Adrenal gland (tissue), 12 donors: ENCODE data around the gene PLXNA4. TPM values are rescaled to one million over a fixed set of nuclear protein-coding genes. Genes with fewer than 3 reads are reported as not detected.

ENCODE experiments used
- DNase-seq, 7 donors: peaks; one replicate each; pipeline ENCODE4 v3.0.0-alpha.2; 2019 to 2020
- H3K27ac ChIP-seq, 5 donors: fragments of 200-600 bp; sonication (generic) in 4 of 5; 1 replicate in 3 of 5; 2 replicates in 2 of 5; pipeline versions ENCODE4 v1.5.1 to v1.8.0; 2016 to 2020; ENCODE audit warnings: mild to moderate bottlenecking in 1 of 5
- H3K27me3 ChIP-seq: fragments of 200-600 bp; 2 replicates; pipeline ENCODE4 v1.8.0; 2021
- H3K36me3 ChIP-seq, 2 donors: fragments of 200-600 bp; replicated peaks in 1 of 2; 1 replicate in 1 of 2; 2 replicates in 1 of 2; pipeline versions ENCODE4 v1.5.1 to v1.8.0; 2018 to 2022
- H3K4me1 ChIP-seq, 2 donors: fragments of 200-600 bp; replicated peaks in 1 of 2; 1 replicate in 1 of 2; 2 replicates in 1 of 2; pipeline versions ENCODE4 v1.5.1 to v1.8.0; 2018 to 2021
- H3K4me3 ChIP-seq, 4 donors: fragments of 200-600 bp; sonication (generic) in 3 of 4; one replicate each; pipeline ENCODE4 v1.5.1; 2016 to 2018
- H3K9me3 ChIP-seq, 3 donors: fragments of 200-600 bp; sonication (generic) in 1 of 3; replicated peaks in 1 of 3; 1 replicate in 2 of 3; 2 replicates in 1 of 3; pipeline versions ENCODE4 v1.5.1 to v1.8.0; 2016 to 2021
- CTCF ChIP-seq, 6 experiments: fragments of 450-650 bp in 4 of 6; fragments of 200-600 bp in 2 of 6; sonication (generic) in 1 of 6; IDR thresholded peaks; 1 replicate in 5 of 6; 2 replicates in 1 of 6; pipeline versions ENCODE4 v1.5.1 to v1.8.0; 2016 to 2021; ENCODE audit warnings: antibody characterized with exemption in 6 of 6, mild to moderate bottlenecking in 2 of 6, moderate library complexity in 1 of 6
- POLR2A ChIP-seq, 2 donors: fragments of 450-650 bp; IDR thresholded peaks; one replicate each; pipeline ENCODE4 v1.6.1; 2017; ENCODE audit warnings: antibody characterized with exemption in 2 of 2, mild to moderate bottlenecking in 2 of 2, moderate library complexity in 1 of 2
- WGBS, 4 donors: extraction: QIAGEN DNeasy Blood & Tissue Kit in 2 of 4; methylation state at CpG; one replicate each; pipeline versions ENCODE4 v1.1.5 to v1.1.7; 2013 to 2017; 5-methylcytosine and 5-hydroxymethylcytosine counted together
- intact Hi-C, 2 donors: fragments of 100-400 bp; cut with DNase I; formaldehyde crosslinking; loops; one replicate each; pipeline versions ENCODE4 v1.14.1 to v1.15.0; 2022 to 2023
- polyA plus RNA-seq, 3 donors: library from polyadenylated mRNA; stranded (reverse); fragments of 200-250 nt in 2 of 3; fragments of 350-450 nt in 1 of 3; fragmentation: Illumina TruSeq in 1 of 3; extraction: RNeasy Lipid Tissue Mini Kit (QIAGEN cat#74804) in 1 of 3; gene quantifications; one replicate each; pipeline ENCODE4 v1.2.3, GENCODE V29; 2013 to 2014
- total RNA-seq, 9 donors: library from RNA; depleted of rRNA in 4 of 9; stranded (reverse); fragments of >200 nt in 4 of 9; fragments of 120-200 nt in 1 of 9; fragmentation: NEBNext Ultra II Directional in 1 of 9; extraction: Animal tissue kit (Norgen Biotek cat#: 25700) in 1 of 9; gene quantifications; one replicate each; pipeline versions ENCODE4 v1.1.0 to v1.2.4, GENCODE V29; 2013 to 2023
- donor health status: healthy with polysubstance abuse.
- donor health status: Bipolar disorder and iron deficiency.
- donor health status: DM: yes; HTN: yes; CAD: no.
- donor health status: DM: no; HTN: no; CAD: no.
- donor health status: DM: no; HTN: no; CAD: no.
- donor health status: DM: yes; HTN: yes; CAD: no.

Gene PLXNA4
- total and polyA plus RNA-seq, 12 donors: 0.99 to 10.7 (median 3.6) TPM

DNA sequence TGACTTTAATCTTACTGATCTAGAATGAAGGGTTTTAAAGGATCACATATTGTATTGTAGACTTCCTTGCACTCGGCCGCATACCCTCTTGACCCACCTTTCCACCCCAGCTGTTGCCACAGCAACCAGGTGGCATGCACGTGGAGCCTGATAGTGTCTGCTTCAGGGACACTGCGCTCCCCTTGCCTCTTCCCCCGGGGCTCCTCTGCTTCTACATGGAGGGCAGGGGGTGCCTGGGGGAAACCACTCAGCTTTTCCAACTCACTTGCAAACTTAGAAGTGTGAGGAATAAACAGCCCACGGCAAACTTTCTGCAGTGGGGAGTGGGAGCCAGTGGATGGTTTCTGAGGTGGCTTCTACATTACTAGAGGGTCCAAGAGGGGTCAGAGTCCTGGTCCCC lies 458.6 kb downstream of the PLXNA4 start:
- no peak overlapping the region for H3K27ac ChIP-seq
- H3K36me3 ChIP-seq: no peaks in the 10 kb centered on the region
- no peaks in the 10 kb centered on the region for H3K27me3 ChIP-seq
- no peak overlapping the region for H3K4me3 ChIP-seq
- H3K4me1 ChIP-seq: no peaks in the 10 kb centered on the region
- H3K9me3 ChIP-seq: no peaks in the 10 kb centered on the region
- TF ChIP-seq CTCF (IDR thresholded peaks at IDR 0.05): no peak
- TF ChIP-seq POLR2A (IDR thresholded peaks at IDR 0.05): no peak
- WGBS, 4 donors: 76 to 88% (median 77%) methylated on average over 6 of the region's 6 CpGs
- DNase-seq: no peak
- intact Hi-C loops: no loop called here

- Histone ChIP-seq H3K27ac (no peak overlapping the region), H3K27me3 (no peaks in the 10 kb centered on the region), H3K9me3 (no peaks in the 10 kb centered on the region), H3K4me1 (no peaks in the 10 kb centered on the region), H3K4me3 (no peak overlapping the region), H3K36me3 (no peaks in the 10 kb centered on the region)
- no peak for TF ChIP-seq POLR2A (IDR thresholded peaks at IDR 0.05)
- no peak for TF ChIP-seq CTCF (IDR thresholded peaks at IDR 0.05)
- 51 to 61% (median 52%) methylated on average over 3 of the region's 3 CpGs for WGBS, 4 donors
- intact Hi-C loops: no loop called here
- DNase-seq: peak in 2 of 7 donors; percentile 5 to 24
Measured at GRCh38 chr7:132117181-132117580, 459.1 kb downstream of the PLXNA4 start.

GRCh38 chr7:132116369-132116768 lies 459.9 kb downstream of the PLXNA4 start:
- H3K27ac ChIP-seq: no peak overlapping the region
- no peaks in the 10 kb centered on the region for H3K27me3 ChIP-seq
- no peaks in the 10 kb centered on the region for H3K4me1 ChIP-seq
- no peaks in the 10 kb centered on the region for H3K9me3 ChIP-seq
- DNase-seq: no peak
- intact Hi-C loops: no loop called here
- no peak overlapping the region for H3K4me3 ChIP-seq
- WGBS, 4 donors: 44 to 79% (median 66%) methylated on average over 3 of the region's 3 CpGs
- TF ChIP-seq POLR2A (IDR thresholded peaks at IDR 0.05) (no peak), CTCF (IDR thresholded peaks at IDR 0.05) (no peak)
- H3K36me3 ChIP-seq: no peaks in the 10 kb centered on the region

- TF ChIP-seq CTCF (IDR thresholded peaks at IDR 0.05) (no peak), POLR2A (IDR thresholded peaks at IDR 0.05) (no peak)
- intact Hi-C loops: no loop called here
- Histone ChIP-seq H3K27me3 (no peaks in the 10 kb centered on the region), H3K4me3 (no peak overlapping the region), H3K9me3 (no peaks in the 10 kb centered on the region), H3K36me3 (no peaks in the 10 kb centered on the region), H3K4me1 (no peaks in the 10 kb centered on the region), H3K27ac (no peak overlapping the region)
- no peak for DNase-seq
- 95 to 98% (median 97%) methylated on average over 2 of the region's 2 CpGs for WGBS, 4 donors
Measured at GRCh38 chr7:132115758-132116157, 460.5 kb downstream of the PLXNA4 start.
